Mucosa of descending colon (tissue), 3 donors: ENCODE measurements around the gene ATP2A3. TPM values are rescaled to one million over a fixed set of nuclear protein-coding genes. Genes with fewer than 3 reads are reported as not detected.

Source experiments
- ATAC-seq: fragments of 200-7000 bp; cut with Tn5 transposase; one replicate; pipeline ENCODE4 v1.9.1; 2020; ENCODE audit warnings: mild to moderate bottlenecking, moderate library complexity
- DNase-seq, 3 donors: peaks; one replicate each; pipeline ENCODE4 v3.0.0-alpha.2; 2020
- H3K36me3 ChIP-seq: fragments of 200-600 bp; one replicate; pipeline ENCODE4 v1.8.0; 2021; ENCODE audit warnings: low read depth, mild to moderate bottlenecking
- H3K4me1 ChIP-seq: fragments of 200-600 bp; one replicate; pipeline ENCODE4 v1.8.0; 2021; ENCODE audit warnings: low read depth, mild to moderate bottlenecking
- H3K4me3 ChIP-seq: fragments of 200-600 bp; one replicate; pipeline ENCODE4 v1.8.0; 2021; ENCODE audit warnings: mild to moderate bottlenecking
- H3K9me3 ChIP-seq: fragments of 200-600 bp; one replicate; pipeline ENCODE4 v1.8.0; 2021; ENCODE audit warnings: mild to moderate bottlenecking
- intact Hi-C, 2 donors: fragments of 100-400 bp; cut with DNase I in 1 of 2; cut with micrococcal nuclease in 1 of 2; formaldehyde crosslinking; loops; one replicate each; pipeline versions ENCODE4 v1.11.0 to v1.11.1; 2022; cut with DNase I, micrococcal nuclease
- total RNA-seq, 3 donors: library from RNA; stranded (reverse); fragmentation: NEBNext Ultra II Directional in 2 of 3; extraction: Animal tissue kit (Norgen Biotek cat#: 25700) in 2 of 3; gene quantifications; one replicate each; pipeline versions ENCODE4 v1.2.1 to v1.2.4, GENCODE V29; 2021 to 2023
- TF ChIP-seq, protein P1 (sequence below): fragments of 200-600 bp; IDR thresholded peaks from one replicate; pipeline ENCODE4 v1.8.0; 2022; ENCODE audit warnings: antibody characterized with exemption, mild to moderate bottlenecking
- donor health status: DM: no; HTN: no; CAD: no; lungs with moderate emphysema.
- donor health status: DM: no; HTN: no; CAD: no.
- donor health status: DM: no; HTN: yes; CAD: no.

ATP2A3 gene
- total RNA-seq, 3 donors from 2014 or later: 72.8 to 253 (median 247) TPM

DNA sequence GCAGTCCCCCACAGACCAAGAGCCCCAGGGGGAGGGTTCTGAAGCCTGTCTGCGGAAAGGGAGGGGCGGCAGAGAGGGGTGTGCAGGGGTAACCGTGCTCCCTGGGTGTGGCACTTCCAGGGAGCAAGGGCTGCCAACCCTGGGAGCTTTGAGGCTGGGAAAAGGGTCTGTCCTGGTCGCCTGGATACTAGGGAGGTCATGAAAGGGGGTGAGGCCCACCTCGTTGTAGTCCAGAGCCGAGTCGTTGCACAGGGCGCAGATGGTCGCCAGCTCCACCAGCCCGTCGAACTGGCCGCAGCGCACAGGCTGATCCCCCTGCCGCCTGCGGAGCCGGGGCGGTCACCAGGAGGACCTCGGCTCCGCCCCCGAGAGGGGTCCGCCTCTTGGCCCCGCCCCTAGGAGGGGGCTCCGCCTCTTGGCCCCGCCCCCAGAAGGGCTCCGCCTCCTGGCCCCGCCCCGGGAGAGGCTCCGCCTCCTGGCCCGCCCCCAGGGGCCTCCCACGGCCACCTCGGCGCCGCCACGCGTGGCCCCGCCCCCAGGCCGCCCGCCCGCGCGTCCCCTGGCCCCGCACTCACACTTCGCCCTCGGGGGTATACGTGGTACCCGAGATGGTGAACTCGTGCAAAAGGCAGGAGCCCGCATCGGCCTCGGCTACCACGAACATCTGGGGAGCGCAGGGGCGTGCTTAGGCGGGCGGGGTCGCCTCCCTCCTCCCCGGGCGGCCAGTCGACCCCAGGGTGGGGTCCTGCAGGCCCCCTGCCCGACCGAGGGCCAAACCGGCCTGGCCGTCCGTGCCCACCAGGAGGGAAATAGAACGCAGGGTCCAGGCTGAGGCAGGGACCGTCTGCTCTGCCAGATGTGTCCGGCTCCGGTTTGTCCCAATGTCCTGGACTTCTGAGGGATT lies 19.5 kb downstream of the ATP2A3 start:
- no peak overlapping the region for H3K4me3 ChIP-seq
- no peaks in the 10 kb centered on the region for H3K4me1 ChIP-seq
- peak; percentile 82 for ATAC-seq
- TF ChIP-seq, protein P1, sequence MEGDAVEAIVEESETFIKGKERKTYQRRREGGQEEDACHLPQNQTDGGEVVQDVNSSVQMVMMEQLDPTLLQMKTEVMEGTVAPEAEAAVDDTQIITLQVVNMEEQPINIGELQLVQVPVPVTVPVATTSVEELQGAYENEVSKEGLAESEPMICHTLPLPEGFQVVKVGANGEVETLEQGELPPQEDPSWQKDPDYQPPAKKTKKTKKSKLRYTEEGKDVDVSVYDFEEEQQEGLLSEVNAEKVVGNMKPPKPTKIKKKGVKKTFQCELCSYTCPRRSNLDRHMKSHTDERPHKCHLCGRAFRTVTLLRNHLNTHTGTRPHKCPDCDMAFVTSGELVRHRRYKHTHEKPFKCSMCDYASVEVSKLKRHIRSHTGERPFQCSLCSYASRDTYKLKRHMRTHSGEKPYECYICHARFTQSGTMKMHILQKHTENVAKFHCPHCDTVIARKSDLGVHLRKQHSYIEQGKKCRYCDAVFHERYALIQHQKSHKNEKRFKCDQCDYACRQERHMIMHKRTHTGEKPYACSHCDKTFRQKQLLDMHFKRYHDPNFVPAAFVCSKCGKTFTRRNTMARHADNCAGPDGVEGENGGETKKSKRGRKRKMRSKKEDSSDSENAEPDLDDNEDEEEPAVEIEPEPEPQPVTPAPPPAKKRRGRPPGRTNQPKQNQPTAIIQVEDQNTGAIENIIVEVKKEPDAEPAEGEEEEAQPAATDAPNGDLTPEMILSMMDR: no peak
- H3K36me3 ChIP-seq: peaks cover 7% of the 10 kb centered on the region
- intact Hi-C loops: no loop called here
- DNase-seq: peak in 1 of 3 donors; percentile 66
- H3K9me3 ChIP-seq: no peaks in the 10 kb centered on the region

DNA sequence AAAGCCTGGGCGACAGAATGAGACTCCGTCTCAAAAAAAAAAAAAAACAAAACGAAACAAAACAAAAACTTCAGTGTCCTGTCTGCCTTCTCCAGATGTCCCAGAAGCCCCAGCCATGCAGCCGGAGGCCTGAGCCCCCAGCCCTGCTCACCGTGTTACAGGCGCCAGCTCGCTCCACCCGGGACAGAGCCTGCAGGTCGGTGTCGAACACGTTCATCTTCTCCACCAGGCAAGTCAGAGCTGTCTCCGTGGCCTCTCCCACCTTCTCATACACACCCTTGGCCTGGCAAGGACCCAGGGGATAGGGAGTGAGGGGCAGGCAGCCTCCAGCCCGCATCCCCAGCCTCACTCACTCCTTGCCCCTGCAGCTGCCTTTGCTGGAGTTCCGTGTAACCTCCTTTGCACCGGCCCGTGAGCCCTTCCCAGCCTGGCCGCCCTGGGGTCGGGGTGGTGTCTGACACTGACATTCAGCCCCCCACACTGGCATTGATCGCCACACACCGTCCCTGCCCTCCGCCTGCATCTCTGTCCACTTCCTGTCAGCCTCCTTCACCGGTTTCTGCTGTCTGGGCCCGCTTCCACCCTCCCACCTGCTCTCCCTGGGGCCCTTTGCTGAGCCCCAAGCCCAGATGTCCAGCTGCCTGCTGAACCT lies 20.9 kb downstream of the ATP2A3 start:
- peaks cover 7% of the 10 kb centered on the region for H3K36me3 ChIP-seq
- H3K4me3 ChIP-seq: no peak overlapping the region
- intact Hi-C loops: no loop called here
- no peak for DNase-seq
- TF ChIP-seq, protein P1: no peak
- H3K4me1 ChIP-seq: no peaks in the 10 kb centered on the region
- no peaks in the 10 kb centered on the region for H3K9me3 ChIP-seq
- no peak for ATAC-seq

DNA sequence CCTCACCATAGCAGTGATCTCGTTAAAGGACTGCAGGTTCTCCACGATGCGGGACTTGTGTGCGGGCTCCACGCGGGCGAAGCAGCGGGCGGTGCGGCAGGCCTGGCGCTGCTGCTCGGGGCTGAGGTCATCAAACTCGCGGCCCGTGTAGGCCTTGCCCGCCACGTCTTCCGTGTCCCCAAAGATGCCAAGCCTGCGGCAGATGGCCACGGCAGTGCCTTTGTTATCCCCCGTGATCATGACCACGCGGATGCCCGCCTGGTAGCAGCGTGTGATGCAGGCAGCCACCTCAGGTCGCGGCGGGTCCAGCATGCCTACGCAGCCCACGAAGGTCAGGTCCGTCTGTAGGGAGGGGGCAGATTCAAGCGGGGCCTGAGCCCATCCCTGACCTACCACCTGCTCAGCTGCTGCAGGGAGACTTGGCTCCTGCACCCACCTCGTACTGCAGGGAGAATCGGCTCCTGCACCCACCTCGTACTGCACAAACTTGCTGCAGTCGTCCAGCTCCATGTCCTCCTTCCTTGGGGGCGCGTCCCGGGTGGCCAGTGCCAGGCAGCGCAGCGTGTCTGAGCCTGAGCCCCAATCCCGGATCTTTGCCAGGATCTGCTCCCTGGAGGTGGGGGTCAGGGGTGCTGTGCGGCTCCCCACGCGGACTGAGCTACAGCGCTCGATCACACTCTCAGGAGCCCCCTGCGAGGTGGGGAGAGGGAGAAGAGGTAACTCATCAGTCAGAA lies 23.1 kb downstream of the ATP2A3 start:
- Histone ChIP-seq H3K36me3 (no peaks in the 10 kb centered on the region), H3K4me1 (no peaks in the 10 kb centered on the region), H3K4me3 (no peak overlapping the region), H3K9me3 (no peaks in the 10 kb centered on the region)
- no peak for ATAC-seq
- TF ChIP-seq, protein P1: no peak
- intact Hi-C loops: no loop called here
- no peak for DNase-seq

DNA sequence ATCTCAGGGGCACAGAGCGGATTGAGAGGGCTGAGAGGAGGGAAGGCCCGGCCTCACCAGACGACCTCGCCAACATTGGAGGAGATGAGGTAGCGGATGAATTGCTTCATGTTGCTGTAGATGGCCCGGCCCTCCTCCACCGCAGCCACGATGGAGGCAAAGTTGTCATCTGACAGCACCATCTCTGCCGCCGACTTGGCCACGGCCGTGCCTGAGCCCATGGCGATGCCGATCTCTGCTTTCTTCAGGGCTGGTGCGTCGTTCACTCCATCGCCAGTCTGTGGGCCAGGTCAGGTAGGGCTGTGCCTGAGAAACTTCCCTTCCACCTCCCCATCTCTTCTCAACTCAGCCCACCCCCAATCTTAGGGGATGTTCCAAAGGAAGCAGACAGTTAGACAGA lies 26.9 kb downstream of the ATP2A3 start:
- intact Hi-C loops: loop anchor here in 1 of 2 donors (10.0 kb wide), 1 partner anchor 67 kb away; no protein-coding TSS in a partner anchor
- TF ChIP-seq, protein P1: no peak
- H3K4me3 ChIP-seq: no peak overlapping the region
- H3K9me3 ChIP-seq: no peaks in the 10 kb centered on the region
- no peaks in the 10 kb centered on the region for H3K4me1 ChIP-seq
- no peak for ATAC-seq
- DNase-seq: no peak
- no peaks in the 10 kb centered on the region for H3K36me3 ChIP-seq

DNA sequence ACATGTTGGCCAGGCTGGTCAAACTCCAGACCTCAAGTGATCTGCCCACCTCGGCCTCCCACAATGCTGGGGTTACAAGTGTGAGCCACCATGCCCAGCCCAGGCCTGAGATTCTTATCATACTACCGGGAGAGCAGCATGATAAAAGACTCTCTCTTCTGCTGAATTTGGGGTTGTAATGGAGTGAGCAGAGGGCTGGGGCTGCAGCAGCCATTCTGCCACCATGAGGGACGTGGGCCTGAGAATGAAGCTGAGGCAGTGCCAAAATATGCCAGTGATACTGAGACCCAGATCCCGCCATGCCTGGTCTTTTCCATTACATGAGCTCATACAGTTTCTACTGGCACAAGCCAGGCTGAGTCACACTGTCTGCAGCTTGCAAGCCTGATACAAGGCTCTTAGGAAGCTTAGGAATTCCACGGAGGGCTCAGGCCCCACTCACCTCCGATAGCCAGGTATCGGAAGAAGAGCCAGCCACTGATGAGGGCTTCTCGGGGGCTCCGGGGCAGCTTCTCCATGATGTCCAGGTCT lies 28.3 kb downstream of the ATP2A3 start:
- ATAC-seq (no peak), DNase-seq (no peak)
- TF ChIP-seq, protein P1: no peak
- intact Hi-C loops: loop anchor here in 1 of 2 donors (10.0 kb wide), 1 partner anchor 69 kb away; no protein-coding TSS in a partner anchor
- Histone ChIP-seq H3K9me3 (no peaks in the 10 kb centered on the region), H3K4me1 (no peaks in the 10 kb centered on the region), H3K36me3 (no peaks in the 10 kb centered on the region), H3K4me3 (no peak overlapping the region)
